Astrocyte (in vitro differentiated cells and primary cell): Measurements from ENCODE around the gene AKAP8.

Source experiments
- EZH2 ChIP-seq: IDR thresholded peaks from 2 replicates; pipeline ENCODE4 v1.6.1; 2012; ENCODE audit warnings: mild to moderate bottlenecking, low read length, inconsistent platforms; ENCODE audit not compliant: insufficient read depth
- TF ChIP-seq, protein P1 (sequence below): IDR thresholded peaks from 2 replicates; pipeline ENCODE4 v1.5.1; 2011; ENCODE audit warnings: low read depth, mild to moderate bottlenecking, inconsistent platforms, low read length, moderate library complexity; ENCODE audit not compliant: insufficient read depth

DNA sequence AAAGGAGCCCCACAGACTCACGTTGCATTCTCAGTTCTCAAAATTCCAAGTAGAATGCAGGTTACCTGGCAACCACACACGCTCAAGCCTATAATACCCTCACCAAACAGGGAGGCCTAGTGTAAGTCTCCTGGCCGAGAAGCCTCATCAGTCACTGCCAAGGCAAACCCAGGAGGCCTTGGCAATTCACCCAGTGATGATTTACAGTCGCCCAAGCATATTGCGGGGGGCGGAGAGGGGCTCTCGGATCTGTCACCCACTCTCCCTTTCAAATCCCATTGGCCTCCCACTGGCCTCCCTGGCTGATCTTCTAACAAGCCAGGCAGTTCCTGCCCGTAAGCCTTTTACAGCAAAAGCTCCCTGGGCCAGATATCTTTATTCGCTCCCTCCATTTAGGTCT lies 38.1 kb upstream of the AKAP8 start:
- TF ChIP-seq, protein P1, sequence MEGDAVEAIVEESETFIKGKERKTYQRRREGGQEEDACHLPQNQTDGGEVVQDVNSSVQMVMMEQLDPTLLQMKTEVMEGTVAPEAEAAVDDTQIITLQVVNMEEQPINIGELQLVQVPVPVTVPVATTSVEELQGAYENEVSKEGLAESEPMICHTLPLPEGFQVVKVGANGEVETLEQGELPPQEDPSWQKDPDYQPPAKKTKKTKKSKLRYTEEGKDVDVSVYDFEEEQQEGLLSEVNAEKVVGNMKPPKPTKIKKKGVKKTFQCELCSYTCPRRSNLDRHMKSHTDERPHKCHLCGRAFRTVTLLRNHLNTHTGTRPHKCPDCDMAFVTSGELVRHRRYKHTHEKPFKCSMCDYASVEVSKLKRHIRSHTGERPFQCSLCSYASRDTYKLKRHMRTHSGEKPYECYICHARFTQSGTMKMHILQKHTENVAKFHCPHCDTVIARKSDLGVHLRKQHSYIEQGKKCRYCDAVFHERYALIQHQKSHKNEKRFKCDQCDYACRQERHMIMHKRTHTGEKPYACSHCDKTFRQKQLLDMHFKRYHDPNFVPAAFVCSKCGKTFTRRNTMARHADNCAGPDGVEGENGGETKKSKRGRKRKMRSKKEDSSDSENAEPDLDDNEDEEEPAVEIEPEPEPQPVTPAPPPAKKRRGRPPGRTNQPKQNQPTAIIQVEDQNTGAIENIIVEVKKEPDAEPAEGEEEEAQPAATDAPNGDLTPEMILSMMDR: no peak
- TF ChIP-seq EZH2: no peak
